K562 (cell line): ENCODE results near the gene APIP. TPM values are rescaled to one million over a fixed set of nuclear protein-coding genes. Genes with fewer than 3 reads are reported as not detected.
A peak's percentile ranks its signal among the peaks of the same experiment; 100 is the strongest.

Experiments
- CBX1 ChIP-seq: sonication (generic); IDR thresholded peaks from 2 replicates; pipeline ENCODE4 v1.6.1; 2016; ENCODE audit warnings: antibody characterized with exemption, low read depth, mild to moderate bottlenecking
- EHMT2 ChIP-seq: fragments of 450-650 bp; IDR thresholded peaks from 2 replicates; pipeline ENCODE4 v1.6.1; 2018; ENCODE audit warnings: antibody characterized with exemption
- GABPB1 ChIP-seq: sonication (generic); formaldehyde crosslinking; IDR thresholded peaks from 2 replicates; pipeline ENCODE4 v1.8.0; 2022; ENCODE audit warnings: mild to moderate bottlenecking, missing genetic modification reagents
- JUND ChIP-seq, 2 experiments: IDR thresholded peaks; 2 replicates in 1 of 2; 3 replicates in 1 of 2; pipeline ENCODE4 v1.6.1; 2011; ENCODE audit warnings: borderline replicate concordance in 2 of 2, low read depth in 2 of 2, low read length in 2 of 2, improper control_type of control experiment in 1 of 2, missing biosample characterization in 1 of 2, missing genetic modification characterization in 1 of 2, missing genetic modification reagents in 1 of 2
- NEUROD1 ChIP-seq: fragments of 150-350 bp; IDR thresholded peaks from 2 replicates; pipeline ENCODE4 v1.6.1; 2014; ENCODE audit warnings: borderline replicate concordance, low read length, low read depth; ENCODE audit not compliant: partially characterized antibody
- POLR2G ChIP-seq: fragments of 200-400 bp; formaldehyde crosslinking; IDR thresholded peaks from 2 replicates; pipeline ENCODE4 v1.6.1; 2017; ENCODE audit warnings: low read depth, mild to moderate bottlenecking, antibody characterized with exemption, low read length, moderate library complexity
- ZNF764 ChIP-seq: fragments of 250-450 bp; sonication (Bioruptor Pico); IDR thresholded peaks from 2 replicates; pipeline ENCODE4 v1.4.0; 2020; ENCODE audit warnings: low read depth, mild to moderate bottlenecking, moderate library complexity
- polyA plus RNA-seq, 8 experiments: library from polyadenylated mRNA; depleted of rRNA in 4 of 8; stranded (reverse) in 5 of 8; unstranded in 3 of 8; fragments of >200 nt; fragmentation: Nextera tagmentation in 2 of 8; fragmentation: Illumina TruSeq in 1 of 8; extraction: Ambion mirVana in 2 of 8; extraction: Trizol in 1 of 8; gene quantifications; 2 replicates each; pipeline versions ENCODE4 v1.2.1 to v1.2.3, GENCODE V29; 2011 to 2014; ENCODE audit warnings: inconsistent platforms in 1 of 8, missing spikeins in 1 of 8
- total RNA-seq, 7 experiments: library from RNA; depleted of rRNA in 6 of 7; stranded (reverse); fragments of >200 nt in 6 of 7; fragmentation: Illumina TruSeq in 2 of 7; extraction: Trizol in 2 of 7; gene quantifications; 2 replicates each; pipeline versions ENCODE4 v1.2.1 to v1.2.3, GENCODE V29; 2011 to 2021; ENCODE audit warnings: low replicate concordance in 1 of 7
- TF ChIP-seq, protein P1 (sequence below): fragments of 450-650 bp; IDR thresholded peaks from 2 replicates; pipeline ENCODE4 v1.6.1; 2016; ENCODE audit warnings: mild to moderate bottlenecking, moderate library complexity
- TF ChIP-seq, protein P2 (sequence below): fragments of 450-650 bp; IDR thresholded peaks from 2 replicates; pipeline ENCODE4 v1.6.1; 2018; ENCODE audit not compliant: partially characterized antibody
- TF ChIP-seq, protein P3 (sequence below): sonication (generic); IDR thresholded peaks from 2 replicates; pipeline ENCODE4 v1.6.1; 2016

Gene APIP
- total and polyA plus RNA-seq, 9 of the 15 experiments (the other 6 are each of a cell fraction or from before 2014, with no cell fraction given) = 63.7 to 110 (median 82.8) TPM

DNA sequence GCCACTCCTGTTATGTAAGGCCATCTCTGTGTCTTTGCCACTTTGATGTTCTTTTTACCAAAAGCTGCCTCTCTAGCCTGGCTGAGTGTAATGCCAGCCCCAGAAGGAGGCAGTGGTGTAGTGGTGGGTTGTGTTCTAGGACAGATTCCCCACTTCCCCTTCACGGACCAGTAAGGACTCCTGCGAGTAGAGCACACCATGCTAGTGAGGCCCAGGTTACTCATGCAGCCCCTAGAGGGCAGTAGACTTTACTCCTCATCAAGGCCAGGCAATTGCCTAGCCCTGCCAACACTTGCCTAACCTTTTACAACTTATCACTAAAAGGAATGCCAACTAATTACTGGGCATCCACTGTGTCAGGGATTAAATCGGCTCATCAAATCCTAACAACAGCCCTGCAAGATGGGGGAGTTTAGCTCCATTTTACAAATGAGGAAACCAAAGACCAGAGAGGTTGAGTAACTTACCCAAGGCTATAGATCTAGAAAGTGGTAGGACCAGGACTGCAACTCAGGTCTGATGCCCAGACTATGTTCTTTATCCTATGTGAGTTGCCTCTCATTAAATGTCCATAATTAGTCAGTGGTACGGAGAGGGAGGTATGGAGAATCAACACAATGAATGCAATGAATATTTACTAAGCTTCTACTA lies 75.3 kb downstream of the APIP start (continued):
- TF ChIP-seq EHMT2 = peak; percentile 67; the same call in 1 of the 2 replicates
- 0 out of 2 replicates have a peak, but pooled peaks have one; percentile 26 for TF ChIP-seq GABPB1 (CRISPR knock-in tag)
- TF ChIP-seq NEUROD1 = no peak
- peak; percentile 65; the same call in 1 of the 2 replicates for TF ChIP-seq CBX1
- TF ChIP-seq, protein P1, sequence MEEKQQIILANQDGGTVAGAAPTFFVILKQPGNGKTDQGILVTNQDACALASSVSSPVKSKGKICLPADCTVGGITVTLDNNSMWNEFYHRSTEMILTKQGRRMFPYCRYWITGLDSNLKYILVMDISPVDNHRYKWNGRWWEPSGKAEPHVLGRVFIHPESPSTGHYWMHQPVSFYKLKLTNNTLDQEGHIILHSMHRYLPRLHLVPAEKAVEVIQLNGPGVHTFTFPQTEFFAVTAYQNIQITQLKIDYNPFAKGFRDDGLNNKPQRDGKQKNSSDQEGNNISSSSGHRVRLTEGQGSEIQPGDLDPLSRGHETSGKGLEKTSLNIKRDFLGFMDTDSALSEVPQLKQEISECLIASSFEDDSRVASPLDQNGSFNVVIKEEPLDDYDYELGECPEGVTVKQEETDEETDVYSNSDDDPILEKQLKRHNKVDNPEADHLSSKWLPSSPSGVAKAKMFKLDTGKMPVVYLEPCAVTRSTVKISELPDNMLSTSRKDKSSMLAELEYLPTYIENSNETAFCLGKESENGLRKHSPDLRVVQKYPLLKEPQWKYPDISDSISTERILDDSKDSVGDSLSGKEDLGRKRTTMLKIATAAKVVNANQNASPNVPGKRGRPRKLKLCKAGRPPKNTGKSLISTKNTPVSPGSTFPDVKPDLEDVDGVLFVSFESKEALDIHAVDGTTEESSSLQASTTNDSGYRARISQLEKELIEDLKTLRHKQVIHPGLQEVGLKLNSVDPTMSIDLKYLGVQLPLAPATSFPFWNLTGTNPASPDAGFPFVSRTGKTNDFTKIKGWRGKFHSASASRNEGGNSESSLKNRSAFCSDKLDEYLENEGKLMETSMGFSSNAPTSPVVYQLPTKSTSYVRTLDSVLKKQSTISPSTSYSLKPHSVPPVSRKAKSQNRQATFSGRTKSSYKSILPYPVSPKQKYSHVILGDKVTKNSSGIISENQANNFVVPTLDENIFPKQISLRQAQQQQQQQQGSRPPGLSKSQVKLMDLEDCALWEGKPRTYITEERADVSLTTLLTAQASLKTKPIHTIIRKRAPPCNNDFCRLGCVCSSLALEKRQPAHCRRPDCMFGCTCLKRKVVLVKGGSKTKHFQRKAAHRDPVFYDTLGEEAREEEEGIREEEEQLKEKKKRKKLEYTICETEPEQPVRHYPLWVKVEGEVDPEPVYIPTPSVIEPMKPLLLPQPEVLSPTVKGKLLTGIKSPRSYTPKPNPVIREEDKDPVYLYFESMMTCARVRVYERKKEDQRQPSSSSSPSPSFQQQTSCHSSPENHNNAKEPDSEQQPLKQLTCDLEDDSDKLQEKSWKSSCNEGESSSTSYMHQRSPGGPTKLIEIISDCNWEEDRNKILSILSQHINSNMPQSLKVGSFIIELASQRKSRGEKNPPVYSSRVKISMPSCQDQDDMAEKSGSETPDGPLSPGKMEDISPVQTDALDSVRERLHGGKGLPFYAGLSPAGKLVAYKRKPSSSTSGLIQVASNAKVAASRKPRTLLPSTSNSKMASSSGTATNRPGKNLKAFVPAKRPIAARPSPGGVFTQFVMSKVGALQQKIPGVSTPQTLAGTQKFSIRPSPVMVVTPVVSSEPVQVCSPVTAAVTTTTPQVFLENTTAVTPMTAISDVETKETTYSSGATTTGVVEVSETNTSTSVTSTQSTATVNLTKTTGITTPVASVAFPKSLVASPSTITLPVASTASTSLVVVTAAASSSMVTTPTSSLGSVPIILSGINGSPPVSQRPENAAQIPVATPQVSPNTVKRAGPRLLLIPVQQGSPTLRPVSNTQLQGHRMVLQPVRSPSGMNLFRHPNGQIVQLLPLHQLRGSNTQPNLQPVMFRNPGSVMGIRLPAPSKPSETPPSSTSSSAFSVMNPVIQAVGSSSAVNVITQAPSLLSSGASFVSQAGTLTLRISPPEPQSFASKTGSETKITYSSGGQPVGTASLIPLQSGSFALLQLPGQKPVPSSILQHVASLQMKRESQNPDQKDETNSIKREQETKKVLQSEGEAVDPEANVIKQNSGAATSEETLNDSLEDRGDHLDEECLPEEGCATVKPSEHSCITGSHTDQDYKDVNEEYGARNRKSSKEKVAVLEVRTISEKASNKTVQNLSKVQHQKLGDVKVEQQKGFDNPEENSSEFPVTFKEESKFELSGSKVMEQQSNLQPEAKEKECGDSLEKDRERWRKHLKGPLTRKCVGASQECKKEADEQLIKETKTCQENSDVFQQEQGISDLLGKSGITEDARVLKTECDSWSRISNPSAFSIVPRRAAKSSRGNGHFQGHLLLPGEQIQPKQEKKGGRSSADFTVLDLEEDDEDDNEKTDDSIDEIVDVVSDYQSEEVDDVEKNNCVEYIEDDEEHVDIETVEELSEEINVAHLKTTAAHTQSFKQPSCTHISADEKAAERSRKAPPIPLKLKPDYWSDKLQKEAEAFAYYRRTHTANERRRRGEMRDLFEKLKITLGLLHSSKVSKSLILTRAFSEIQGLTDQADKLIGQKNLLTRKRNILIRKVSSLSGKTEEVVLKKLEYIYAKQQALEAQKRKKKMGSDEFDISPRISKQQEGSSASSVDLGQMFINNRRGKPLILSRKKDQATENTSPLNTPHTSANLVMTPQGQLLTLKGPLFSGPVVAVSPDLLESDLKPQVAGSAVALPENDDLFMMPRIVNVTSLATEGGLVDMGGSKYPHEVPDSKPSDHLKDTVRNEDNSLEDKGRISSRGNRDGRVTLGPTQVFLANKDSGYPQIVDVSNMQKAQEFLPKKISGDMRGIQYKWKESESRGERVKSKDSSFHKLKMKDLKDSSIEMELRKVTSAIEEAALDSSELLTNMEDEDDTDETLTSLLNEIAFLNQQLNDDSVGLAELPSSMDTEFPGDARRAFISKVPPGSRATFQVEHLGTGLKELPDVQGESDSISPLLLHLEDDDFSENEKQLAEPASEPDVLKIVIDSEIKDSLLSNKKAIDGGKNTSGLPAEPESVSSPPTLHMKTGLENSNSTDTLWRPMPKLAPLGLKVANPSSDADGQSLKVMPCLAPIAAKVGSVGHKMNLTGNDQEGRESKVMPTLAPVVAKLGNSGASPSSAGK = peak; percentile 14; the same call in 1 of the 2 replicates
- peak; percentile 67; the same call in 1 of the 2 replicates for TF ChIP-seq ZNF764
- TF ChIP-seq, protein P2, sequence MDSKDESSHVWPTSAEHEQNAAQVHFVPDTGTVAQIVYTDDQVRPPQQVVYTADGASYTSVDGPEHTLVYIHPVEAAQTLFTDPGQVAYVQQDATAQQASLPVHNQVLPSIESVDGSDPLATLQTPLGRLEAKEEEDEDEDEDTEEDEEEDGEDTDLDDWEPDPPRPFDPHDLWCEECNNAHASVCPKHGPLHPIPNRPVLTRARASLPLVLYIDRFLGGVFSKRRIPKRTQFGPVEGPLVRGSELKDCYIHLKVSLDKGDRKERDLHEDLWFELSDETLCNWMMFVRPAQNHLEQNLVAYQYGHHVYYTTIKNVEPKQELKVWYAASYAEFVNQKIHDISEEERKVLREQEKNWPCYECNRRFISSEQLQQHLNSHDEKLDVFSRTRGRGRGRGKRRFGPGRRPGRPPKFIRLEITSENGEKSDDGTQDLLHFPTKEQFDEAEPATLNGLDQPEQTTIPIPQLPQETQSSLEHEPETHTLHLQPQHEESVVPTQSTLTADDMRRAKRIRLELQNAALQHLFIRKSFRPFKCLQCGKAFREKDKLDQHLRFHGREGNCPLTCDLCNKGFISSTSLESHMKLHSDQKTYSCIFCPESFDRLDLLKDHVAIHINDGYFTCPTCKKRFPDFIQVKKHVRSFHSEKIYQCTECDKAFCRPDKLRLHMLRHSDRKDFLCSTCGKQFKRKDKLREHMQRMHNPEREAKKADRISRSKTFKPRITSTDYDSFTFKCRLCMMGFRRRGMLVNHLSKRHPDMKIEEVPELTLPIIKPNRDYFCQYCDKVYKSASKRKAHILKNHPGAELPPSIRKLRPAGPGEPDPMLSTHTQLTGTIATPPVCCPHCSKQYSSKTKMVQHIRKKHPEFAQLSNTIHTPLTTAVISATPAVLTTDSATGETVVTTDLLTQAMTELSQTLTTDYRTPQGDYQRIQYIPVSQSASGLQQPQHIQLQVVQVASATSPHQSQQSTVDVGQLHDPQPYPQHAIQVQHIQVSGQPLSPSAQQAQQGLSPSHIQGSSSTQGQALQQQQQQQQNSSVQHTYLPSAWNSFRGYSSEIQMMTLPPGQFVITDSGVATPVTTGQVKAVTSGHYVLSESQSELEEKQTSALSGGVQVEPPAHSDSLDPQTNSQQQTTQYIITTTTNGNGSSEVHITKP = peak; percentile 36
- TF ChIP-seq JUND (IDR thresholded peaks at IDR 0.05; ENCODE audit: borderline replicate concordance, low read depth, low read length) = 0 out of 2 replicates have a peak, but pooled peaks have one; percentile 20
- no peak; the same call in 2 of the 3 replicates for TF ChIP-seq JUND (tag; IDR thresholded peaks at IDR 0.05; ENCODE audit: borderline replicate concordance, low read depth, low read length)
- TF ChIP-seq POLR2G = no peak
- TF ChIP-seq, protein P3, sequence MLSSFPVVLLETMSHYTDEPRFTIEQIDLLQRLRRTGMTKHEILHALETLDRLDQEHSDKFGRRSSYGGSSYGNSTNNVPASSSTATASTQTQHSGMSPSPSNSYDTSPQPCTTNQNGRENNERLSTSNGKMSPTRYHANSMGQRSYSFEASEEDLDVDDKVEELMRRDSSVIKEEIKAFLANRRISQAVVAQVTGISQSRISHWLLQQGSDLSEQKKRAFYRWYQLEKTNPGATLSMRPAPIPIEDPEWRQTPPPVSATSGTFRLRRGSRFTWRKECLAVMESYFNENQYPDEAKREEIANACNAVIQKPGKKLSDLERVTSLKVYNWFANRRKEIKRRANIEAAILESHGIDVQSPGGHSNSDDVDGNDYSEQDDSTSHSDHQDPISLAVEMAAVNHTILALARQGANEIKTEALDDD = peak; percentile 72; the same call in 1 of the 2 replicates
